Activated T-cell treated with anti-CD3 and anti-CD28 coated beads, Interleukin-2, amount 50 U/mL, for 24 hours (primary cell): ENCODE results near the gene UTP25.

Experiments used
- DNase-seq: peaks from one replicate; pipeline ENCODE4 v3.0.0-alpha.2; 2020
- H3K27ac Mint-ChIP-seq: 2 replicates; pipeline ENCODE4 v1.8.0; 2020; ENCODE audit warnings: mild to moderate bottlenecking, mixed read lengths
- H3K27me3 Mint-ChIP-seq: 2 replicates; pipeline ENCODE4 v1.8.0; 2020; ENCODE audit warnings: mixed read lengths
- H3K36me3 Mint-ChIP-seq: 2 replicates; pipeline ENCODE4 v1.8.0; 2020; ENCODE audit warnings: low read depth, mixed read lengths
- H3K4me1 Mint-ChIP-seq: 2 replicates; pipeline ENCODE4 v1.8.0; 2020; ENCODE audit warnings: low read depth, mixed read lengths
- H3K4me3 Mint-ChIP-seq: 2 replicates; pipeline ENCODE4 v1.8.0; 2020; ENCODE audit warnings: mild to moderate bottlenecking, moderate library complexity, mixed read lengths
- H3K9me3 Mint-ChIP-seq: 2 replicates; pipeline ENCODE4 v1.8.0; 2020; ENCODE audit warnings: mixed read lengths

Gene UTP25

DNA sequence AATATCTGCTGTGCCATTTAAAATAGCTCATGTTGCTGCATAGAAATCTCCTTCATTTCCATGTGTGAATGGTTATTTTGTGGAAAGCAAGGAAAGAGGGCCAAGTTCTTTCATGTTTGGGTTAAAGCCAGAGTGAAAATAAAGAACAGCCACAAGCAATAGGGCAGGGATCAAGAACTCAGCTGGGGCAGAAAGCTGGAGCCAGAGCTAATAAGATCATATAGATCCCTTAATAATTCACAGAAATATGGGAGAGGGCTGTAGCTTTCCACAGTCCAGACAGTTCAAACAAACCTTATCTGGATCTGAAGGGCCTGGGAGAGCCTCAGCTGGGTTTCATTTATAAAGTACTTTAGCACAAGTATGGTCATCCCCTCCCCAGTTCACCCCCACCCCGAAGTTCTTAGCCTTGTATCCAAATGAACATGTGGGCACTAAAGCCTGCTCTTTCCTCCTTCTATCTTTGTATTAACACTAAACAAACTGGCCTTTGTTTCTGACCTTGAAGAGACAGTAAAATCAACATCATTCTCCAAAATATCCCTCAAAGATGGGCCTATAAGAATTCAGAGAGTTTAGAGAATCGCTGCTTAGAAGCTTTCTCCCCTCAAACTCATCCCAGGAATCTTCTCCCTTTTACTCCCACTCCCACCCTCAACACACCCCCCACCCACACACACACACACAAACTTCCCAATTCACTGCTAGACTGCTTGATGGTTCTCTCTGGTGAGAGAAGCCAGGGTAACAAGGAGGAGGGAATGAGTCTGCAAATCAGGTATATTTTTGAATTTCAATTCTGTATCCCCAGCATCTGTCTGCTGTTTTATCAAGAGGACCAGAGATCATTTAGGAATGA lies 41.7 kb downstream of the UTP25 start:
- Mint-ChIP-seq H3K4me1 (no peaks in the 10 kb centered on the region), H3K36me3 (no peaks in the 10 kb centered on the region), H3K9me3 (peaks cover 5% of the 10 kb centered on the region), H3K27me3 (peaks cover 32% of the 10 kb centered on the region), H3K27ac (no peak overlapping the region), H3K4me3 (no peak overlapping the region)
- DNase-seq, result no peak

DNA sequence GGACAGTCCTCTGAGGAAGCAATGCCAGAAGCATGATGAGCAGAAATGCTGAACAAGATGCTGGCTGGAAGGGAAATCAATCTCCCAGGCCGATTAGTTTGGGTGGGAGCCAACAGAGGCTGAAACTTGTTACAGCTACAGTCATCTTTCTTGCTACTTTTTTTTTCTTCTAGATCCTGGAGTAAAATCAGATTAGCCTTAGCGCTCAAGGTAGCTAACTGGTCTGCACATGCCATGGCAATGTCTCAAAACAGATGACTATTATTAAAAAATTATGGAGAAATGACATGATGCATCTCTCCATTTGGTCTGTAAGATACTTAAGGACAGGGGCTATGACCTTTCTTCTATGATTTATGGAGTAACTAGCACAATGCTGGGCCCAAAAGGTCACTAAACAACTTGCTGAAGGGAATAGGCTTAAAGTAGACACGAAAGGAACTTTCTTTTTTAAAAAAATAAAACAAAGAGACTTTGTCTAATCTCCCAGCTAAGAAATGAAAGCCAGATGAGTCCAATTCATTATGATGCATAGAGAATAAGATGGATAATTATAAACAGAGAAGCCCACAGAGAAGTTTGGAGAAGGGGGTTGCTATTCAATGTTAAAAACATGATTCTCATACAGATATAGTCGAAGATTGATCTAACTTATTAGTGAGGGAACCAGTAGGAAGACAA lies 42.5 kb downstream of the UTP25 start:
- no peaks in the 10 kb centered on the region for H3K36me3 Mint-ChIP-seq
- no peaks in the 10 kb centered on the region for H3K4me1 Mint-ChIP-seq
- peaks cover 5% of the 10 kb centered on the region for H3K9me3 Mint-ChIP-seq
- no peak overlapping the region for H3K4me3 Mint-ChIP-seq
- no peak overlapping the region for H3K27ac Mint-ChIP-seq
- H3K27me3 Mint-ChIP-seq, result peaks cover 37% of the 10 kb centered on the region
- no peak for DNase-seq

DNA sequence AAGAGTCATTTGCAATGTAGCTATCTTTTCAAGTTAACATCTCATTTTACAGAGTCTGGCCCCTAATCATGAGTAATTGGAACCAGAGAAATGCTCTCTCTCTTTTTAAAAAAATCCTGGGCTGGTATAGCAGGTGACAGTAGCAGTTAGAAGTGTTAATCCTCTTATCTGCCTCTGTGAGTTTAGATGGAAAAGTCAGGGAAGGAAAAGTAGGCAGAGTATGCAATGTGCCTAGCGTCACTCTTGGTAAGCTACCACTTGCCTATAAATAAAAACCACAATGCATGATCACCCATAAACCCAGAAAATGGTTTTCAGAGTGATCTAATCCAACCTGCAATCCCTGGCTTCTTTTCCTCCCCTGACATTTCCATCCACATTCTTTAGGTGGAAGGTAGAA lies 43.2 kb downstream of the UTP25 start:
- H3K27ac Mint-ChIP-seq, result no peak overlapping the region
- peaks cover 5% of the 10 kb centered on the region for H3K9me3 Mint-ChIP-seq
- no peak for DNase-seq
- H3K4me1 Mint-ChIP-seq, result no peaks in the 10 kb centered on the region
- H3K4me3 Mint-ChIP-seq, result no peak overlapping the region
- H3K36me3 Mint-ChIP-seq, result no peaks in the 10 kb centered on the region
- peaks cover 44% of the 10 kb centered on the region for H3K27me3 Mint-ChIP-seq

DNA sequence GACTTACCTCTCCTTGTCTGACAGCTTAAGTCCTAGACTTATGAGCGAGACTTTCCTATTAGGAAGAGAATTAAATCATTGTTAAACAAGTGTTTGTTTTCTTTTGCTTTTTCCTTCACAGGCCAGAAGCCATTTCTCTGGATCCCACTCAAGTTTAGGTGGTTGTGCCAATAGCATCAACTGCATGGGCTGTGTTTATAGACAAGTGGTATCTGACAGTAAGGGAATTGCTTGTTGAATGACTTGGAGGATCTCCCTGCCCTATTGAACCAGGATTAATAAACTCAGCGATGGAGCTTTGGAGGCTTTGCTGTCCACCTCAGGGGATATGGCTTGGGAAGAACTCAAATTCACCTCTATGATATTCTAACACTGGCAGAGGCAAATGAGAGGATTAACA lies 43.7 kb downstream of the UTP25 start:
- no peak overlapping the region for H3K27ac Mint-ChIP-seq
- peaks cover 46% of the 10 kb centered on the region for H3K27me3 Mint-ChIP-seq
- no peaks in the 10 kb centered on the region for H3K36me3 Mint-ChIP-seq
- H3K9me3 Mint-ChIP-seq, result peaks cover 5% of the 10 kb centered on the region
- no peak overlapping the region for H3K4me3 Mint-ChIP-seq
- no peak for DNase-seq
- no peaks in the 10 kb centered on the region for H3K4me1 Mint-ChIP-seq

DNA sequence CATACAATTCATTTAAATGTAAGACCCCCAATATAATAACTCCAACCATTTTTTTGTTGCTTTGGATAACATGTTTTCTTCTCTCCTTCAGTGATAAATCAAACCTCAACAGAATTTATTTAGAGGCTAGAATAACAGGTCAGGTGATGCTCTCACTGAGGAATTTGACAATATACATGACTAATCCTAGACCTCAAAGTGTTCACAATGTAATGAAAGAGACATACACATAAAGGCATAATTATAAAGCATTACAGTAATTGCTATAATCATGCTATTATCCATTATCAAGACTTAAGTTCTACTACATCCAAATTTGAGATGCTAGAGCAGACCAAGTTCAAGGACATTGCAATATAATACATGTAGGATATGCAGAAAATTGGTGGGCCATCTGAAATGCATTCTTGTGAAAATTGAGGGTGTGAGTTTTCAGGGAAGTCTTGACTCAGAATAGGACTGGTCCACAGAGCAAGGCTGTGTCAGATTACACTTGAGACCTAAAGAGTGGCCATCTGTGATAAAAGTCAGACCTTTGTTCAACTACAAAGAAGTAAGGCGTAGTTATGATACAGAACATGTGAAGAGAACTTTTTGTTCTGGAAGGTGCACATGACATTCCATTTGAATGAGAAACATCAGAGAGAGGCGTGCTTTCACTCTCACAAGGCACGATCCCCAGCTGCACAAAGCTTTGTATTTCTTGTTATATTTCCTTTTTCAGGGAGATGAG lies 45.5 kb downstream of the UTP25 start:
- DNase-seq, result no peak
- Mint-ChIP-seq H3K4me1 (no peaks in the 10 kb centered on the region), H3K27ac (no peak overlapping the region), H3K36me3 (no peaks in the 10 kb centered on the region), H3K4me3 (no peak overlapping the region), H3K27me3 (peaks cover 46% of the 10 kb centered on the region), H3K9me3 (no peaks in the 10 kb centered on the region)

DNA sequence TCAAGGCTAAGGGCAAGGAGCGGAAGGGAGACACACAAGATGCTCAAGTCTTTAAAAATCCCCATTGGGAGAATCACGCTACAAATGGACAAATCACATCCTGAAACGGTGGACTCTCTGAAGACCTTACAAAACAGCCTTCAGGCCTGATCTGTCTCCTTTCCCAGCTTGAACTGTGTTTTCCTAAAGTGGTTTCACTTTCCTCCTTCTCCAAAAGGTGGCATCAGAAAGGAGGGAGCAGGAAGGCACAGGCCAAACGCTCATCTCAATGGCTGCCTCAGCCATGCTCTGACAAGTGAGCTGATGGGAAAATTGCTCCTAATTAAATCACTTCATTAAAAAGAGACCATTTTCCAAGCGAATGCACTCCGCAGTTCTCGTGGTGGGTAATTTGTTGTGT lies 47.7 kb downstream of the UTP25 start:
- Mint-ChIP-seq H3K27me3 (peaks cover 55% of the 10 kb centered on the region), H3K36me3 (no peaks in the 10 kb centered on the region), H3K9me3 (no peaks in the 10 kb centered on the region), H3K27ac (no peak overlapping the region), H3K4me3 (no peak overlapping the region), H3K4me1 (no peaks in the 10 kb centered on the region)
- no peak for DNase-seq

DNA sequence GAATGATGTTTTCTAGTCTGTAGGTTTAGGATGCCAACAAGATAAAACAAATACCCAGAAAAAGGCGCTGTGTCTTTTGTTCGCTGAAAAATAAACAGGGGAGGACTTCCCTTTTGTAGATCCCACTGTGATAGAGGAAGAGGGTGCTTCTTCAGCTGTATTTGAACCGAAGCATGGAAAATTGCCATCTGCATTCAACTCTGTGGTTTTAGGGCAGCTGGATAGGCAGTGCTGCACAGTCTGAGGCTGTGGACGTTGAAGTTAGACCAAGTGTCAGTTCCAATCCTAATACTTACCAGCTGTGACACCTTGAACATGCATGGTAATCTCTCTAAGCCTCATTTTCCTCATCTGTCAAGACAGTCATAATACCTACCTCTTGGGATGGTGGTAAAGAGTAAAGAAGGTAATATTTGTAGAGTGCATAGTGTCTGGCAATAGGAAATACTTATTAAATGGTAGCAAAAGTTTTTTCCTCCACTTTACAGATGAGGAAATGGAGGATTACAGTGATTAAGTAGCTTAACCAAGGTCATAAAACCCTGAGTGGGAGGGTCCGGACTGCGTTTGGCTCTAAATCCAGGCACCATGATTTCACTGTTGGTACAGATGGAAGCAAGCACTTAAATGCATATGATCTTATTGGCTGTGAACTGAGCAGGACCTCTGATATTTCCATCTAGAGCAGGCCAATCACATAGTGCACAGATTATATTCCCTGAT lies 48.5 kb downstream of the UTP25 start:
- H3K27me3 Mint-ChIP-seq, result peaks cover 61% of the 10 kb centered on the region

DNA sequence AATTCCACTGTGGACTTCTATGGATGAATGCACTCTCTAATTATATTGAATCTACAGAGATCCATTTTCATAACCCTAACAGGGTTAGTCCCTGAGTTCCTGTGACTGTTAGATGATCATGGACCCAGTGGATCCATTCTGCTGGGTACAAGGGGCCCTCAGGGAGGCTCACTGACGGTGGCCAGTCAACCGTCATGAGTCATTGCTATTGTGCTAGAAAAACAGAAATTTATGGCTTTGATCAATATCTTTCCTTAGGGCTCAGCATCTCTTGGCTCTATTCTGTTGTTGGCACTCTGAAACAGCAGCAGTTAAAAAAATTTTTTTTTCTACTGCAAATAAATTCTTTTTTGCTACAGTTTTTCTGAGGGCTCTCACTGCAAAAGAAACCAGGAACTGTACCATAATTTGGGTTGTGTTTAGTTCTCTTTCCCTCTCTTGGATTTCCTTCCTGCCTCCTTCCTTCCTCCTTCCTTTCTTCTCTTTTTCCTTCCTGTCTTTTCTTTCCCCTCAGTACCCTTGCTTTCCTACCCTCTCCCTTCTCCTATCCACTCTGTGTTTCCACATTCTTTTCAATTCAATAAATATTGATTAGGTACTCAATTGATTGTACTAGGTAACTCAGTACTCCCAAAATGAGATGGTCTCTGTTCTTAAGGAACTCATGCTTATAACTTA lies 49.5 kb downstream of the UTP25 start:
- Mint-ChIP-seq H3K27ac (no peak overlapping the region), H3K27me3 (peaks cover 62% of the 10 kb centered on the region), H3K4me3 (no peak overlapping the region), H3K9me3 (no peaks in the 10 kb centered on the region), H3K4me1 (no peaks in the 10 kb centered on the region), H3K36me3 (no peaks in the 10 kb centered on the region)
- DNase-seq, result no peak

More for the DNA sequence above, 48.5 kb downstream of the UTP25 start:
- H3K4me1 Mint-ChIP-seq, result no peaks in the 10 kb centered on the region
- no peak overlapping the region for H3K4me3 Mint-ChIP-seq
- no peaks in the 10 kb centered on the region for H3K9me3 Mint-ChIP-seq
- H3K36me3 Mint-ChIP-seq, result no peaks in the 10 kb centered on the region
- H3K27ac Mint-ChIP-seq, result no peak overlapping the region
- DNase-seq, result no peak

DNA sequence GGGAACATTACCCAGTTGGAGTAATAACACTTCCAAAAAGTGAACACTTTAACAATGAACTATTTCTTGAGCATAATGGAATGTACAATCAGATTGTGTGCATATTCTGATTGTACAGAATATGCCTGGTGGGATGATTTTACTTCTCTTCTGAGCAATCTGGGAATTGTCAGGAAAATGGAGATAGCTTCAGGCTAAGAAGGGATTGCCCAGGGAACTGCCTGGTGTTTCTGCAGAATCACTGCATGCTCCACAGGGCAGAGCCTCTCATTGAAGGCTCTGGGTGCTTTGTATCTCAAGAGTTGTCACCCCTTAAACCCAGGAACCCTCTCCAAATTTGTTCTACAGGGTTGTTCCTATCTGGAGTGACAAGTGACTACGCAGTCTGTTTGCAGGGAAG lies 51.2 kb downstream of the UTP25 start:
- Mint-ChIP-seq H3K4me1 (peaks cover under 1% of the 10 kb centered on the region), H3K4me3 (no peak overlapping the region), H3K36me3 (no peaks in the 10 kb centered on the region), H3K27me3 (peaks cover 65% of the 10 kb centered on the region), H3K27ac (no peak overlapping the region), H3K9me3 (no peaks in the 10 kb centered on the region)
- no peak for DNase-seq

DNA sequence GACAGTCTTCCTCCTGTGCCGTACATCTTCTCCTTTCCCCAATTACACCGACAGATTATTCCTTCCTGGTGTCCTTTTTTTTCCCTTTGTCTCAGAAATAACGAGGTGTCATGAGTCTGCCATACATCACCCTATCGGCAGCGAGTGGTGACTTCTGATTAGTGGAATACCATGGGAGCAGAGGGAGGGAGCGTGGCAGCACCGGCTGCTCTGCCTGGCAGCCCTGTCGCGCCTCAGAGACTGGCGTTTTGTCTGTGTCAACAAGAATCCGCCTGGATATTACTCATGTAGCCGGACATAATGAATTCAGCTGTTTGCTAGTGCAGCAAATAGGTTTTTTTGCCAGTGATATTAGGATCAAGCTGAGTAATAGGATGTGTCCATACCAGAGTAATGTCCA lies 51.8 kb downstream of the UTP25 start:
- H3K9me3 Mint-ChIP-seq, result no peaks in the 10 kb centered on the region
- no peaks in the 10 kb centered on the region for H3K36me3 Mint-ChIP-seq
- peaks cover 68% of the 10 kb centered on the region for H3K27me3 Mint-ChIP-seq
- H3K27ac Mint-ChIP-seq, result no peak overlapping the region
- DNase-seq, result no peak
- no peak overlapping the region for H3K4me3 Mint-ChIP-seq
- peaks cover 5% of the 10 kb centered on the region for H3K4me1 Mint-ChIP-seq

DNA sequence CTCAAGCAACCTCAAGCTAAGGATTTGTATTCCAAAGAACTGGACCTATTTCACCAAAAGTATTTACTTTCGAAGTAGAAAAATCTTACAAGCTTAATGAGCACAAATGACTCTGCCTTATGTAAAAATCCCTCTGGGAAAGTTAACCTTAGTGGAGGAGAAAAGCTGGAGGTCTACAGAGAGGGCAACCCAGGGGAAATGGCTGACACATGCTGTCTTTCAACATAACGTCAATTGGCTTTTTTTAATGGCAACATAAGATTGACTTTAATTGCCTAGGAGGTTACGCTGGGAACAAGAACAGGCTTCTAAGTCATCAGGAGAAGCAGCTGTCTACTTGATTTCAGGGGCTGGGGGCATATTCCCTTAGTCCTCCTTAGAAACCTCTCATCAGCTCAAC lies 52.3 kb downstream of the UTP25 start:
- no peak overlapping the region for H3K27ac Mint-ChIP-seq
- H3K9me3 Mint-ChIP-seq, result no peaks in the 10 kb centered on the region
- peaks cover 67% of the 10 kb centered on the region for H3K27me3 Mint-ChIP-seq
- H3K4me1 Mint-ChIP-seq, result peaks cover 9% of the 10 kb centered on the region
- H3K4me3 Mint-ChIP-seq, result no peak overlapping the region
- H3K36me3 Mint-ChIP-seq, result no peaks in the 10 kb centered on the region
- DNase-seq, result no peak

DNA sequence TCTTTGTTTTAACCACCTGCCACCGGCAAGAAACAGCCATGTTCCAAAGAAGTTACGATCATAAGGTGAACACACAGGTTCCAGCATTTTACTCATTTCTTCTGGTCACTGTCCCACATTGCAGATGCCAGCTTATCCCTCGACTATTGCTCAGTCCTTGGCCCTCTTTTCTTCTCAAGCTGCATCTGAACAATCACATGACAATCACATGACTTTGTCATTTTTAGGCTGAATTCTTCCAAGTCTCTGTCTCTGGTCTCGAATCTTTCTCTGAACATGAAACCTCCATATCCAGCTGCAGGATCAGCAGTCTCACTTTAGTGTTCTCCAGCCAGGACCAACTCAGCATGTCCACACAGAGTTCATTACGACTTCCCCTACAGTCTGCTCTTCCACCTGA lies 53.8 kb downstream of the UTP25 start:
- peaks cover 70% of the 10 kb centered on the region for H3K27me3 Mint-ChIP-seq
- H3K4me1 Mint-ChIP-seq, result peaks cover 9% of the 10 kb centered on the region
- DNase-seq, result no peak
- H3K9me3 Mint-ChIP-seq, result no peaks in the 10 kb centered on the region
- H3K36me3 Mint-ChIP-seq, result no peaks in the 10 kb centered on the region
- no peak overlapping the region for H3K4me3 Mint-ChIP-seq
- H3K27ac Mint-ChIP-seq, result no peak overlapping the region

DNA sequence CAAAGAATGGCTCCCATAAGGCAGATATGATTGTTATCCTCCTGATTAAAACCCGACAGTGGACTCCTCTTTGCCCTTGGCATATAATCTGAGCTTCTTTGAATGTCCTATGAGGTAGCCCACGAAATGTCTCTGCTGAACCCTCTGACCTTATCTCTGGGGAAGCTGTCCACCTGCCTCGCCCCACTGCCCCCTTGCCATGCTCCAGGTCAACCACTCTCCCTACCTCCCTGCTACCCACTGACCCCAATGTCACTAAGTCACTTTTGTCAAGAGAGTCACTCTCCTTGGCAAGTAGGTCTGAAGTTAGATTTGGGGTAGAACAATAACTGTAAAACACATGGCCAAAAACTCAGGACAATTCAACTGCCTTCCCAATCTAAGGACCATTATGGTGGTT lies 54.5 kb downstream of the UTP25 start:
- H3K4me1 Mint-ChIP-seq, result peaks cover 9% of the 10 kb centered on the region
- H3K4me3 Mint-ChIP-seq, result no peak overlapping the region
- peaks cover 76% of the 10 kb centered on the region for H3K27me3 Mint-ChIP-seq
- DNase-seq, result no peak
- H3K36me3 Mint-ChIP-seq, result no peaks in the 10 kb centered on the region
- no peak overlapping the region for H3K27ac Mint-ChIP-seq
- no peaks in the 10 kb centered on the region for H3K9me3 Mint-ChIP-seq

DNA sequence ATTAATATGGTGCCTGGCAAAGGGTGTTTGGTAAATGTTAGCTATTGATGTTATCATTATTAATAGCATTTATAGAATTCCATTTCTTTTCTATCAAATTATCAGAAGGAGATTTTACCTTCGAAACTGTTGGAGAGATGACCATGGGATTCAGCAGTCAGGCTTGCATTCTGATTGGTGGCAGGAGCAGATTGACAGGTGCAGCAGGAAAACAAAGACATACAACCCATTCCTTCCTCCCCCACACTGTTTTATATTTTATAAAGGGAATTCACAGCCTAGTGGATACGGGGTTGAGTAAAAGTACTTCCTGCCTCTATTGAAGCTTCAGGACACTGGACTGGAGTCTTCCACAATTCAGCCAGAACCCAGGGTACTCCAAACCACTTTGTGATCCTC lies 55.2 kb downstream of the UTP25 start:
- H3K9me3 Mint-ChIP-seq, result no peaks in the 10 kb centered on the region
- H3K4me3 Mint-ChIP-seq, result no peak overlapping the region
- peaks cover 74% of the 10 kb centered on the region for H3K27me3 Mint-ChIP-seq
- H3K4me1 Mint-ChIP-seq, result peaks cover 9% of the 10 kb centered on the region
- no peaks in the 10 kb centered on the region for H3K36me3 Mint-ChIP-seq
- no peak overlapping the region for H3K27ac Mint-ChIP-seq
- DNase-seq, result no peak
